ENCODE data around the gene RAB27A. TPM values are rescaled to one million over a fixed set of nuclear protein-coding genes. Genes with fewer than 3 reads are reported as not detected.

Gene RAB27A
- total RNA-seq, 1 donor from 2014 or later: 12.4 TPM

- no peak for DNase-seq (ENCODE audit: extremely low read depth, low read depth, low spot score)
Observed at GRCh38 chr15:55230051-55230670, 59.5 kb downstream of the RAB27A start.

- no peak for DNase-seq (ENCODE audit: extremely low read depth, low read depth, low spot score)
Observed at GRCh38 chr15:55226127-55226526, 63.5 kb downstream of the RAB27A start.

GRCh38 chr15:55224892-55225291 lies 64.7 kb downstream of the RAB27A start:
- no peak for DNase-seq (ENCODE audit: extremely low read depth, low read depth, low spot score)

GRCh38 chr15:55222588-55222987 lies 67.0 kb downstream of the RAB27A start:
- no peak for DNase-seq (ENCODE audit: extremely low read depth, low read depth, low spot score)

GRCh38 chr15:55221090-55222011 lies 68.3 kb downstream of the RAB27A start:
- DNase-seq (ENCODE audit: extremely low read depth, low read depth, low spot score): no peak

GRCh38 chr15:55220606-55221005 lies 69.0 kb downstream of the RAB27A start:
- no peak for DNase-seq (ENCODE audit: extremely low read depth, low read depth, low spot score)

- DNase-seq (ENCODE audit: extremely low read depth, low read depth, low spot score): no peak
Observed at GRCh38 chr15:55218056-55218455, 71.6 kb downstream of the RAB27A start.

- DNase-seq (ENCODE audit: extremely low read depth, low read depth, low spot score): no peak
Observed at GRCh38 chr15:55204464-55204863, 85.1 kb downstream of the RAB27A start.

GRCh38 chr15:55202206-55202605 lies 87.4 kb downstream of the RAB27A start:
- no peak for DNase-seq (ENCODE audit: extremely low read depth, low read depth, low spot score)

GRCh38 chr15:55198706-55199105 lies 90.9 kb downstream of the RAB27A start:
- DNase-seq (ENCODE audit: extremely low read depth, low read depth, low spot score): no peak

- DNase-seq (ENCODE audit: extremely low read depth, low read depth, low spot score): no peak
Observed at GRCh38 chr15:55197719-55198118, 91.9 kb downstream of the RAB27A start.

GRCh38 chr15:55197362-55197705 lies 92.3 kb downstream of the RAB27A start:
- no peak for DNase-seq (ENCODE audit: extremely low read depth, low read depth, low spot score)

- peak; percentile 94 for DNase-seq (ENCODE audit: extremely low read depth, low read depth, low spot score)
Observed at GRCh38 chr15:55196458-55197361, 92.9 kb downstream of the RAB27A start, which contains the start of gene RSL24D1. RSL24D1 (minus strand) TSS chr15:55196941; CDS start chr15:55196890, 51 bp downstream.

- DNase-seq (ENCODE audit: extremely low read depth, low read depth, low spot score): no peak
Observed at GRCh38 chr15:55195996-55196395, 93.6 kb downstream of the RAB27A start.

GRCh38 chr15:55194256-55194655 lies 95.4 kb downstream of the RAB27A start:
- no peak for DNase-seq (ENCODE audit: extremely low read depth, low read depth, low spot score)

- DNase-seq (ENCODE audit: extremely low read depth, low read depth, low spot score): no peak
Observed at GRCh38 chr15:55186331-55186730, 103.3 kb downstream of the RAB27A start.

- no peak for DNase-seq (ENCODE audit: extremely low read depth, low read depth, low spot score)
Observed at GRCh38 chr15:55183679-55184078, 105.9 kb downstream of the RAB27A start.

GRCh38 chr15:55179141-55179540 lies 110.5 kb downstream of the RAB27A start:
- no peak for DNase-seq (ENCODE audit: extremely low read depth, low read depth, low spot score)

- no peak for DNase-seq (ENCODE audit: extremely low read depth, low read depth, low spot score)
Observed at GRCh38 chr15:55170361-55170760, 119.3 kb downstream of the RAB27A start.

- peak; percentile 48 for DNase-seq (ENCODE audit: extremely low read depth, low read depth, low spot score)
Observed at GRCh38 chr15:55168350-55168974, 121.2 kb downstream of the RAB27A start.

- no peak for DNase-seq (ENCODE audit: extremely low read depth, low read depth, low spot score)
Observed at GRCh38 chr15:55164284-55164683, 125.3 kb downstream of the RAB27A start.

All from glomerular endothelial cell (primary cell).